A549 (cell line): ENCODE measurements around the gene TAS2R4.

Experiments used
- POLR2A ChIP-seq: IDR thresholded peaks from 2 replicates; pipeline ENCODE4 v1.6.1; 2012; ENCODE audit warnings: mild to moderate bottlenecking, low read length
- TP53 ChIP-seq: fragments of 250-450 bp; sonication (Bioruptor Pico); IDR thresholded peaks from 2 replicates; pipeline ENCODE4 v1.5.0; 2021; ENCODE audit warnings: mild to moderate bottlenecking, moderate library complexity
- TF ChIP-seq, protein P1 (sequence below): fragments of >200 bp; sonication (Bioruptor Twin); formaldehyde crosslinking; IDR thresholded peaks from 3 replicates; pipeline ENCODE4 v1.5.1; 2016

DNA sequence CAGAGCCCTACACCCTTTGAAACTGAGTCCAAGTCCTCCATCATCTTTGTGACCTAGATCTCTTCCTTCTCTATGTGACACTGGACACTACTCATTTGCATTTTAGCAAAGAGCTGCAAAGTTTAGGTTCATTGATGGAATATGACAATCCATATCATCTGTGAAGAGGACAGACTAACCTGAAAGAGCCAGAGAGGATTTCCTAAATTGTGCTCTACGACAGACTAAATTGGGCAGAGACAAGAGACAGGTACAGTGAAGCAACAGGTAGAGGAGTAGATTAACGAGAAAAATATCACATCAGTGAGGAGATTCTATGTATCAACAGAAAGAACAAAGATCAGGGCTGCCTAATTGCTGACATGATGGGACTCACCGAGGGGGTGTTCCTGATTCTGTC lies 12.7 kb upstream of the TAS2R4 start, which contains the start of gene TAS2R3:
- TF ChIP-seq POLR2A = no peak
- TF ChIP-seq, protein P1, sequence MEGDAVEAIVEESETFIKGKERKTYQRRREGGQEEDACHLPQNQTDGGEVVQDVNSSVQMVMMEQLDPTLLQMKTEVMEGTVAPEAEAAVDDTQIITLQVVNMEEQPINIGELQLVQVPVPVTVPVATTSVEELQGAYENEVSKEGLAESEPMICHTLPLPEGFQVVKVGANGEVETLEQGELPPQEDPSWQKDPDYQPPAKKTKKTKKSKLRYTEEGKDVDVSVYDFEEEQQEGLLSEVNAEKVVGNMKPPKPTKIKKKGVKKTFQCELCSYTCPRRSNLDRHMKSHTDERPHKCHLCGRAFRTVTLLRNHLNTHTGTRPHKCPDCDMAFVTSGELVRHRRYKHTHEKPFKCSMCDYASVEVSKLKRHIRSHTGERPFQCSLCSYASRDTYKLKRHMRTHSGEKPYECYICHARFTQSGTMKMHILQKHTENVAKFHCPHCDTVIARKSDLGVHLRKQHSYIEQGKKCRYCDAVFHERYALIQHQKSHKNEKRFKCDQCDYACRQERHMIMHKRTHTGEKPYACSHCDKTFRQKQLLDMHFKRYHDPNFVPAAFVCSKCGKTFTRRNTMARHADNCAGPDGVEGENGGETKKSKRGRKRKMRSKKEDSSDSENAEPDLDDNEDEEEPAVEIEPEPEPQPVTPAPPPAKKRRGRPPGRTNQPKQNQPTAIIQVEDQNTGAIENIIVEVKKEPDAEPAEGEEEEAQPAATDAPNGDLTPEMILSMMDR = no peak
- no peak for TF ChIP-seq TP53 (CRISPR knock-in tag)
